B cell (primary cell): ENCODE results near the gene ADGRA3. TPM values are rescaled to one million over a fixed set of nuclear protein-coding genes. Genes with fewer than 3 reads are reported as not detected.

Experiments
- ATAC-seq: fragments of 200-7000 bp; cut with Tn5 transposase; one replicate; pipeline ENCODE4 v1.10.0; 2021; ENCODE audit warnings: low read depth, mild to moderate bottlenecking, moderate number of reproducible peaks, moderate library complexity
- CTCF ChIA-PET: fragments of 350-600 bp; sonication (Branson Sonifier 250); formaldehyde crosslinking; loops from one replicate; lab custom pipeline; 2021; ENCODE audit warnings: antibody characterized with exemption, inconsistent platforms; lab: Charles Lee
- POLR2A ChIA-PET: fragments of 350-600 bp; sonication (Branson Sonifier 250); formaldehyde crosslinking; loops from one replicate; lab custom pipeline; 2021; ENCODE audit warnings: antibody characterized with exemption; lab: Charles Lee
- DNase-seq: peaks from one replicate; pipeline ENCODE4 v3.0.0; 2013
- H2AFZ ChIP-seq: 2 replicates; pipeline ENCODE4 v1.6.1; 2012; ENCODE audit warnings: mild to moderate bottlenecking, low read depth, low read length; ENCODE audit not compliant: insufficient read depth, poor library complexity, severe bottlenecking
- H3K27ac ChIP-seq, 2 donors: 1 replicate in 1 of 2; 2 replicates in 1 of 2; pipeline ENCODE4 v1.5.1; 2012 to 2013; ENCODE audit warnings: low read length in 2 of 2, mild to moderate bottlenecking in 2 of 2, moderate library complexity in 1 of 2
- H3K27me3 ChIP-seq, 4 experiments: fragments of 200-600 bp in 1 of 4; sonication (generic) in 1 of 4; replicated peaks in 1 of 4; 1 replicate in 2 of 4; 2 replicates in 2 of 4; pipeline versions ENCODE4 v1.6.1 to v1.7.0; 2013 to 2016; ENCODE audit warnings: low read length in 3 of 4, mild to moderate bottlenecking in 2 of 4, mixed read lengths in 1 of 4, moderate library complexity in 1 of 4; ENCODE audit not compliant: insufficient read depth in 4 of 4, control insufficient read depth in 3 of 4; ENCODE audit errors: control extremely low read depth in 1 of 4
- H3K36me3 ChIP-seq, 2 experiments: replicated peaks in 1 of 2; 1 replicate in 1 of 2; 2 replicates in 1 of 2; pipeline versions ENCODE4 v1.6.1 to v1.7.1; 2013; ENCODE audit warnings: low read length in 1 of 2; ENCODE audit not compliant: insufficient read depth in 2 of 2, control insufficient read depth in 1 of 2; ENCODE audit errors: control extremely low read depth in 1 of 2, extremely low read depth in 1 of 2
- H3K4me1 ChIP-seq, 2 donors: fragments of 200-600 bp in 1 of 2; sonication (generic) in 1 of 2; 1 replicate in 1 of 2; 2 replicates in 1 of 2; pipeline versions ENCODE4 v1.5.1 to v1.6.1; 2013 to 2017; ENCODE audit warnings: low read length in 2 of 2; ENCODE audit not compliant: control insufficient read depth in 2 of 2, insufficient read depth in 2 of 2
- H3K4me2 ChIP-seq: replicated peaks from 2 replicates; pipeline ENCODE3; 2012; ENCODE audit warnings: mild to moderate bottlenecking, low read depth, low read length; ENCODE audit not compliant: poor library complexity, severe bottlenecking
- H3K4me3 ChIP-seq, 5 experiments: fragments of 200-600 bp in 1 of 5; sonication (generic) in 1 of 5; 1 replicate in 3 of 5; 2 replicates in 2 of 5; pipeline versions ENCODE4 v1.5.1 to v1.7.0; 2011 to 2016; ENCODE audit warnings: low read length in 4 of 5, mild to moderate bottlenecking in 4 of 5, low read depth in 2 of 5, control low read depth in 1 of 5, moderate library complexity in 1 of 5; ENCODE audit not compliant: insufficient read depth in 1 of 5; ENCODE audit errors: control extremely low read depth in 1 of 5, extremely low read depth in 1 of 5
- H3K79me2 ChIP-seq: fragments of 200-600 bp; sonication (generic); one replicate; pipeline ENCODE4 v1.6.0; 2016; ENCODE audit warnings: low read length; ENCODE audit not compliant: control insufficient read depth, insufficient read depth
- H3K9ac ChIP-seq: fragments of 200-600 bp; sonication (generic); 2 replicates; pipeline ENCODE4 v1.6.1; 2017; ENCODE audit warnings: mild to moderate bottlenecking, low read length, moderate library complexity
- H3K9me3 ChIP-seq, 3 donors: one replicate each; pipeline versions ENCODE4 v1.6.1 to v1.7.1; 2013; ENCODE audit warnings: low read length in 2 of 3; ENCODE audit not compliant: control insufficient read depth in 2 of 3, insufficient read depth in 1 of 3; ENCODE audit errors: control extremely low read depth in 1 of 3
- H4K20me1 ChIP-seq: 2 replicates; pipeline ENCODE4 v1.6.0; 2012; ENCODE audit warnings: mild to moderate bottlenecking, low read length; ENCODE audit not compliant: insufficient read depth, control insufficient read depth, poor library complexity, severe bottlenecking
- H3K27ac Mint-ChIP-seq: one replicate; pipeline ENCODE4 v1.8.0; 2021; ENCODE audit warnings: mixed read lengths
- H3K27me3 Mint-ChIP-seq: one replicate; pipeline ENCODE4 v1.8.0; 2021; ENCODE audit warnings: mixed read lengths
- H3K4me1 Mint-ChIP-seq: one replicate; pipeline ENCODE4 v1.8.0; 2021; ENCODE audit warnings: mixed read lengths
- H3K4me3 Mint-ChIP-seq: one replicate; pipeline ENCODE4 v1.8.0; 2021; ENCODE audit warnings: mixed read lengths
- H3K9me3 Mint-ChIP-seq: one replicate; pipeline ENCODE4 v1.8.0; 2022; ENCODE audit warnings: mixed read lengths; ENCODE audit not compliant: insufficient read depth
- EZH2 ChIP-seq: IDR thresholded peaks from 2 replicates; pipeline ENCODE4 v1.6.1; 2012; ENCODE audit warnings: borderline replicate concordance, low read depth, mild to moderate bottlenecking, moderate library complexity, low read length; ENCODE audit not compliant: insufficient read depth, poor library complexity, severe bottlenecking
- WGBS: methylation state at CpG from one replicate; pipeline ENCODE4 v1.1.5; 2013; ENCODE audit warnings: missing lambda C conversion rate; ENCODE audit not compliant: insufficient coverage; 5-methylcytosine and 5-hydroxymethylcytosine counted together
- intact Hi-C: fragments of 100-400 bp; cut with micrococcal nuclease; formaldehyde crosslinking; loops from one replicate; pipeline ENCODE4 v1.10.0; 2022
- polyA plus RNA-seq: library from polyadenylated mRNA; depleted of rRNA; stranded (reverse); fragments of >200 nt; gene quantifications from 2 replicates; pipeline ENCODE4 v1.2.3, GENCODE V29; 2012
- total RNA-seq, 2 donors: library from RNA; stranded (reverse); fragments of 120-200 nt in 1 of 2; gene quantifications; 1 replicate in 1 of 2; 2 replicates in 1 of 2; pipeline versions ENCODE4 v1.2.3 to v1.2.4, GENCODE V29; 2013 to 2022
- TF ChIP-seq, protein P1 (sequence below): fragments of 200-600 bp; IDR thresholded peaks from one replicate; pipeline ENCODE4 v1.8.0; 2022; ENCODE audit warnings: antibody characterized with exemption, mild to moderate bottlenecking

The ADGRA3 gene
- total and polyA plus RNA-seq, 2 donors (not counting 1 experiment from before 2014, with no cell fraction given), result 0.25 TPM; not detected in 1

DNA sequence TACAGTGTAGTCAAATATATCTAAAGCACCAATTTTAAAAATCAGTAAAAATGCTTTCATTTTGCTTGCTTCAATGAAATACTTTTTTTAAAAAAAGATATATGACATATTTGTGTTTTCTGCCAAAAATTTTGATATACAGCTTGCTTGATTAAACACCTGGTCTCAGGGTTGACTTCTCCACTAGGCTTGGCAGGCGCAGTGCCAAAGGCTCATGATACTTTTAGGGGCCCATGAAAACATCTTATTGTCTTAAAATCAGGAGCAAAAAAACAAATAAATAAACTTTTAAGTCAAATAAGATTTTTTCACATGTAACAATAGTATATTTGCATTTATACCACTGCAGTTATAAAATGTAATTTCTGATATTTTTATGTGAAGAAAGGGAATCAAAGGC is 95.6 kb downstream of the ADGRA3 start:
- Mint-ChIP-seq H3K4me1 (no peaks in the 10 kb centered on the region), H3K27ac (no peak overlapping the region), H3K4me3 (no peak overlapping the region), H3K9me3 (no peaks in the 10 kb centered on the region), H3K27me3 (no peaks in the 10 kb centered on the region)
- no CpG with 5 or more reads among the region's 1 CpG for WGBS
- ChIA-PET POLR2A (no interaction called here), CTCF (no interaction called here)
- Histone ChIP-seq H2AFZ (no peak overlapping the region), H3K9ac (no peak overlapping the region), H4K20me1 (no peaks in the 10 kb centered on the region), H3K4me2 (no peak overlapping the region), H3K36me3 (no peaks in the 10 kb centered on the region), H3K4me3 (no peak overlapping the region), H3K27me3 (no peaks in the 10 kb centered on the region), H3K27ac (no peak overlapping the region), H3K79me2 (no peaks in the 10 kb centered on the region), H3K9me3 (no peaks in the 10 kb centered on the region), H3K4me1 (no peaks in the 10 kb centered on the region)
- ATAC-seq, result no peak
- DNase-seq, result no peak
- TF ChIP-seq, protein P1, sequence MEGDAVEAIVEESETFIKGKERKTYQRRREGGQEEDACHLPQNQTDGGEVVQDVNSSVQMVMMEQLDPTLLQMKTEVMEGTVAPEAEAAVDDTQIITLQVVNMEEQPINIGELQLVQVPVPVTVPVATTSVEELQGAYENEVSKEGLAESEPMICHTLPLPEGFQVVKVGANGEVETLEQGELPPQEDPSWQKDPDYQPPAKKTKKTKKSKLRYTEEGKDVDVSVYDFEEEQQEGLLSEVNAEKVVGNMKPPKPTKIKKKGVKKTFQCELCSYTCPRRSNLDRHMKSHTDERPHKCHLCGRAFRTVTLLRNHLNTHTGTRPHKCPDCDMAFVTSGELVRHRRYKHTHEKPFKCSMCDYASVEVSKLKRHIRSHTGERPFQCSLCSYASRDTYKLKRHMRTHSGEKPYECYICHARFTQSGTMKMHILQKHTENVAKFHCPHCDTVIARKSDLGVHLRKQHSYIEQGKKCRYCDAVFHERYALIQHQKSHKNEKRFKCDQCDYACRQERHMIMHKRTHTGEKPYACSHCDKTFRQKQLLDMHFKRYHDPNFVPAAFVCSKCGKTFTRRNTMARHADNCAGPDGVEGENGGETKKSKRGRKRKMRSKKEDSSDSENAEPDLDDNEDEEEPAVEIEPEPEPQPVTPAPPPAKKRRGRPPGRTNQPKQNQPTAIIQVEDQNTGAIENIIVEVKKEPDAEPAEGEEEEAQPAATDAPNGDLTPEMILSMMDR, result no peak
- TF ChIP-seq EZH2, result no peak
- intact Hi-C loops, result no loop called here

DNA sequence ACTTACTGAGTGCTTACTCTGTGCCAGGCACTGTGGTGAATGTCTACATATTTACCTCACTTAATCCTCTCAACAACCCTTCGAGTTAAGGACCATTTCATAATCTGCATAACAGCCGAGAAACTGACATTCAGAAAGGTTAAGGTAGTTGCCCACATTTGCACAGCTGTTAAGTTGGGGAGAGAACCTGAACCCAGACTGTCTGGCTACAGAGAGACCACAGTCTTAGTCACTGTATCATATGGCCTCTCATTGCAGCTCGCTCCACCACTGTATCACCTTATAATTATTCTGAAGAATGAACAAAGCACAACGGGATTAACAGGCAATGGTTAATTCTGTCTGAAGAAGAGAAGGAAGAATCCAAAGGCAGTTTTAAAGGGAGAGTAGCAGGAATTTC is 98.5 kb downstream of the ADGRA3 start:
- Histone ChIP-seq H4K20me1 (no peaks in the 10 kb centered on the region), H2AFZ (no peak overlapping the region), H3K4me2 (no peak overlapping the region), H3K27ac (no peak overlapping the region), H3K27me3 (no peaks in the 10 kb centered on the region), H3K36me3 (no peaks in the 10 kb centered on the region), H3K9me3 (no peaks in the 10 kb centered on the region), H3K4me1 (no peaks in the 10 kb centered on the region), H3K4me3 (no peak overlapping the region), H3K79me2 (no peaks in the 10 kb centered on the region), H3K9ac (no peak overlapping the region)
- TF ChIP-seq, protein P1, result no peak
- no peak for TF ChIP-seq EZH2
- 93% methylated on average over 2 of the region's 4 CpGs for WGBS
- no peak for ATAC-seq
- ChIA-PET CTCF (no interaction called here), POLR2A (no interaction called here)
- H3K27ac Mint-ChIP-seq, result no peak overlapping the region
- no peaks in the 10 kb centered on the region for H3K4me1 Mint-ChIP-seq
- no peak for DNase-seq
- no peaks in the 10 kb centered on the region for H3K27me3 Mint-ChIP-seq
- H3K4me3 Mint-ChIP-seq, result no peak overlapping the region
- intact Hi-C loops, result loop anchor here (10.0 kb wide), 1 partner anchor 1997 kb away; no protein-coding TSS in a partner anchor
- H3K9me3 Mint-ChIP-seq, result no peaks in the 10 kb centered on the region
